ENCODE data around the gene RAF1. TPM values are rescaled to one million over a fixed set of nuclear protein-coding genes. Genes with fewer than 3 reads are reported as not detected.

RAF1 gene
- total and polyA plus RNA-seq, 2 donors (not counting 3 experiments of a cell fraction or from before 2014, with no cell fraction given), result 73.8 to 86.2 TPM

GRCh38 chr3:12611117-12611516 is 52.8 kb downstream of the RAF1 start:
- Histone ChIP-seq H3K4me3 (replicated peaks in 1 of 3; ENCODE audit: insufficient read depth in 1 of 3, low read depth in 1 of 3, low read length in 3 of 3) (no peak overlapping the region), H3K9me3 (replicated peaks; ENCODE audit: control insufficient read depth, insufficient read depth, low read length) (no peaks in the 10 kb centered on the region), H2AFZ (ENCODE audit: low read depth, low read length) (no peak overlapping the region), H3K27ac (ENCODE audit: insufficient read depth, low read depth, low read length) (no peak overlapping the region), H3K9ac (replicated peaks; ENCODE audit: extremely low read depth, insufficient read depth, low read length) (no peak overlapping the region), H3K27me3 (ENCODE audit: control insufficient read depth in 2 of 2, insufficient read depth in 2 of 2, low read length in 2 of 2) (no peaks in the 10 kb centered on the region), H4K20me1 (replicated peaks; ENCODE audit: control insufficient read depth, extremely low read depth, insufficient read depth, low read length) (peaks cover 2% of the 10 kb centered on the region), H3K4me2 (ENCODE audit: insufficient read depth, low read length) (no peak overlapping the region), H3K79me2 (ENCODE audit: control insufficient read depth, insufficient read depth, low read length) (peaks cover 45% of the 10 kb centered on the region), H3K36me3 (ENCODE audit: control insufficient read depth in 2 of 2, extremely low read depth in 1 of 2, insufficient read depth in 2 of 2, low read length in 2 of 2) (peaks cover 13 to 15% of the 10 kb centered on the region in 2 experiments), H3K9me1 (replicated peaks; ENCODE audit: control insufficient read depth, extremely low read depth, insufficient read depth, low read length) (no peaks in the 10 kb centered on the region), H3K4me1 (ENCODE audit: control insufficient read depth, extremely low read depth, insufficient read depth, low read length) (no peaks in the 10 kb centered on the region)
- ChIA-PET CTCF (no interaction called here), POLR2A (no interaction called here)
- intact Hi-C loops (cut with micrococcal nuclease) (no loop called here), dilution Hi-C loops (cut with MboI; ENCODE audit: extremely low pct_ligation_motif_present, low sequenced_read_pairs) (no loop called here)
- DNase-seq (ENCODE audit: low read depth, low spot score) (no peak), FAIRE-seq (no peak)
- TF ChIP-seq GATA2 (IDR thresholded peaks at IDR 0.05; ENCODE audit: insufficient read depth, insufficient read length, low read depth, low read length), result no peak
- TF ChIP-seq EZH2 (IDR thresholded peaks at IDR 0.05; ENCODE audit: borderline replicate concordance, low read depth, low read length, severe bottlenecking), result no peak
- no peak for TF ChIP-seq POLR2A (IDR thresholded peaks at IDR 0.05; ENCODE audit: low read depth, low read length)
- no peak for TF ChIP-seq MYC (IDR thresholded peaks at IDR 0.05; ENCODE audit: low read depth, low read length)
- no peak for TF ChIP-seq CTCF (IDR thresholded peaks at IDR 0.05; ENCODE audit: extremely low read depth in 1 of 2, insufficient read depth in 1 of 2, low read depth in 1 of 2, low read length in 2 of 2)
- TF ChIP-seq POLR2AphosphoS5 (IDR thresholded peaks at IDR 0.05; ENCODE audit: insufficient read depth, low read depth, low read length), result no peak
- no peak for TF ChIP-seq JUN (IDR thresholded peaks at IDR 0.05; ENCODE audit: borderline replicate concordance, insufficient read depth, insufficient read length, low read depth)
- TF ChIP-seq, protein P1, sequence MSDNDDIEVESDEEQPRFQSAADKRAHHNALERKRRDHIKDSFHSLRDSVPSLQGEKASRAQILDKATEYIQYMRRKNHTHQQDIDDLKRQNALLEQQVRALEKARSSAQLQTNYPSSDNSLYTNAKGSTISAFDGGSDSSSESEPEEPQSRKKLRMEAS (IDR thresholded peaks at IDR 0.05; ENCODE audit: insufficient read depth, insufficient read length), result no peak
- TF ChIP-seq FOS (IDR thresholded peaks at IDR 0.05; ENCODE audit: borderline replicate concordance, insufficient read depth, low read length), result no peak
- no TSS peak for BruUV-seq (replicated peaks)

Data from endothelial cell of umbilical vein (primary cell).